ENCODE measurements around the gene SLTM.

DNA sequence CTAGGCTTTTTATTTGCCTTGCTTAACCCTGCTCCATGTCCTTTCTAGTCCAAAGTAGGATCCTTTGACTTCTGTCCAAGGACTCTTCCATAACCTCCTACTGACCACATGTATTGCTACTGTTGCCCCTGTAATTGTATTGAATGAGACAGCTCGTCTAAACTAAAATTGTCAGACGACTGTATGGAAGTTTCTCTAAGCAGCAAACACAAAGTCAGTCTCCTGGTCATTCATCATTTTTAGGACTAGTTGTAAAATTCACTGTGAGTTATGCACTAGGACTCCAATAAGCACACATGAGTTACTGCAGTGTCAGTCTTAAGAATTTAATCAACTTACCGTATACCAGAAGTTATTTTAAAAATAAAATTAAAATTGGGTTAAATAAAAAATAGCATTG lies 32.8 kb downstream of the SLTM start:
- TF ChIP-seq POLR2AphosphoS5 (IDR thresholded peaks at IDR 0.05; ENCODE audit: low read depth, low read length) (no peak), POLR2A (IDR thresholded peaks at IDR 0.05; ENCODE audit: low read depth, low read length) (no peak)

All from GM12892 (cell line).